Immature natural killer cell (primary cell): ENCODE results near the gene MAPK10. TPM values are rescaled to one million over a fixed set of nuclear protein-coding genes. Genes with fewer than 3 reads are reported as not detected.
"Not testable (repeated sequence)": the region's sequence is repeated elsewhere in the genome, so short reads cannot be mapped to it uniquely, and the experiment has no call there.

Experiments
- DNase-seq, 3 donors: peaks; one replicate each; pipeline ENCODE4 v3.0.0; 2022; ENCODE audit warnings: mixed read lengths in 1 of 3
- H3K27ac Mint-ChIP-seq, 6 donors: one replicate each; pipeline ENCODE4 v1.8.0; 2020; ENCODE audit warnings: mixed read lengths in 6 of 6, mild to moderate bottlenecking in 5 of 6, inconsistent platforms in 4 of 6, moderate library complexity in 3 of 6
- H3K27me3 Mint-ChIP-seq, 3 donors: one replicate each; pipeline ENCODE4 v1.8.0; 2020 to 2021; ENCODE audit warnings: low read depth in 3 of 3, mild to moderate bottlenecking in 3 of 3, mixed read lengths in 3 of 3, moderate library complexity in 3 of 3, inconsistent platforms in 1 of 3
- H3K36me3 Mint-ChIP-seq, 3 donors: one replicate each; pipeline ENCODE4 v1.8.0; 2020; ENCODE audit warnings: mixed read lengths in 3 of 3, inconsistent platforms in 2 of 3, mild to moderate bottlenecking in 2 of 3
- H3K4me1 Mint-ChIP-seq, 2 donors: one replicate each; pipeline ENCODE4 v1.8.0; 2020; ENCODE audit warnings: inconsistent platforms in 2 of 2, mild to moderate bottlenecking in 2 of 2, mixed read lengths in 2 of 2, moderate library complexity in 1 of 2
- H3K4me3 Mint-ChIP-seq, 5 donors: one replicate each; pipeline ENCODE4 v1.8.0; 2020; ENCODE audit warnings: mild to moderate bottlenecking in 5 of 5, mixed read lengths in 5 of 5, inconsistent platforms in 3 of 5, moderate library complexity in 3 of 5
- H3K9me3 Mint-ChIP-seq, 6 donors: one replicate each; pipeline ENCODE4 v1.8.0; 2020; ENCODE audit warnings: mild to moderate bottlenecking in 6 of 6, mixed read lengths in 6 of 6, inconsistent platforms in 4 of 6, moderate library complexity in 3 of 6
- polyA plus RNA-seq, 3 donors: library from polyadenylated mRNA; unstranded; fragments of 300-500 nt; fragmentation: Illumina TruSeq; gene quantifications; one replicate each; pipeline ENCODE4 v1.2.3, GENCODE V29; 2021

Gene MAPK10
- polyA plus RNA-seq, 3 donors from 2014 or later: not detected

DNA sequence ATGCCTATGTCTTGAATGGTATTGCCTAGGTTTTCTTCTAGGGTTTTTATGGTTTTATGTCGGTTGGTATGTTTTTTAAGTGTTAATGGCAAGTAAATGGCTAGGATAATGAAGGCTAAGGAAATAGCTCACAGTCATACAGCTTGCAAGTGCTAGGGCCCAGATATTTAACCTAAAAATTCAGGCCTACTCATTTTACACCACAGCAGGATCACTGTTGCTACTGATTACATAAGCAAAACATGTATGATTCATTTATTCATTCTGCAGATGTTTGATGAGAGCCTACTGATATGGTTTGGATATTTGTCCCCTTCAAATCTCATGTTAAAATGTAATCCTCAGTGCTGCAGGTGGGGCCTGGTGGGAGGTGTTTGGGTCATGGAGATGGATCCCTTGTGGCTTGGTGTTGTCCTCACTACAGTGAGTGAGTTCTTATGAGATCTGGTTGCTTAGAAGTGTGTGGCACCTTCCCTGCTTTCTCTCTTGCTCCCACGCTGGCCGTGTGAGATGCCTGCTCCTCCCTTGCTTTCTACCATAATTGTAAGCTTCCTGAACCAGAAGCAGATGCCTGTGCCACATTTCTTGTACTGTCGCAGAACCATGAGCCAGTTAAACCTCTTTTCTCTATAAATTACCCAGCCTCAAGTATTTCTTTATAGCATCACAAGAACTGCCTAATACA lies 175.5 kb downstream of the MAPK10 start:
- H3K4me3 Mint-ChIP-seq: no peak overlapping the region
- H3K4me1 Mint-ChIP-seq: no peaks in the 10 kb centered on the region
- H3K9me3 Mint-ChIP-seq: peaks cover 9 to 44% (median 25%) of the 10 kb centered on the region in 6 donors
- H3K27ac Mint-ChIP-seq: no peak overlapping the region
- DNase-seq: no peak
- no peaks in the 10 kb centered on the region for H3K36me3 Mint-ChIP-seq
- no peaks in the 10 kb centered on the region for H3K27me3 Mint-ChIP-seq

DNA sequence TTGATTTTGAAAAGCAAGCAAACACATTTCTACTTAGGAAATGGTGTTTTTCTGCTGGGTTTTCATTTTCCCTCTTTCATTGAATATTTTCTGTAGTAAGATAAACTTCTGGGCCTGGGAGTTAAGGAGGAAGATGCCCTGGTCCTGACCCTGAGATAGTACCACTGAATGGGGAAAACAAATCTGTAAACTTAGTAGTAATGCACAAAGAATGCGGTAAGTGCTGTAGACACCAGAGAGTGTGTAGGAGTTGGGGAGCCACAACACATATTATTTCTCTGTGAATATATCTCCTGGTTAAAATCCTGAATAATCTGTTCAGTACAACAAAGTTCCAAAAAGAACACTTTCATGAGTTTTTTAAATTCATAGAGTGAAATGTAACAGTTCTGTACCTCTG lies 178.3 kb downstream of the MAPK10 start:
- DNase-seq: no peak
- Mint-ChIP-seq H3K27ac (no peak overlapping the region), H3K36me3 (no peaks in the 10 kb centered on the region), H3K27me3 (no peaks in the 10 kb centered on the region), H3K4me3 (no peak overlapping the region), H3K9me3 (peaks cover 15 to 36% (median 29%) of the 10 kb centered on the region in 6 donors), H3K4me1 (no peaks in the 10 kb centered on the region)

- no peaks in the 10 kb centered on the region for H3K27me3 Mint-ChIP-seq
Observed at GRCh38 chr4:86178211-86178610, 181.6 kb downstream of the MAPK10 start.

DNA sequence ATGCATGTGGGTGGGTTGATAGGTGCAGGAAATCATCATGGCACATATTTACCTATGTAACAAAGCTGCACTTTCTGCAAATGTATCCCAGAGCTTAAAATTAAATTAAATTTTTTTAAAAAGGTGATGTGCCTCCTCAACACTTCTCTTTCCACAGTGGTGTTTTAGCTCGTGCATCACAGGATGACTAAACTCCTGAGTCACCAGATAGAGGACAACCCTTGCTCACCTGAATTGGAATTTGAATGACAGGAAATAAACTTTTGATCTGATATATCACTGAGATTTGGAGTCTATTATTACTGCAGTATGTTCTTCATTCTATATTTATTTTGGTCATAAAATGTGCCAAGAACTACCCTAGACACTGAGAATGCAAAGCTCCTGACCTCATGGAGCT lies 185.3 kb downstream of the MAPK10 start:
- Mint-ChIP-seq H3K4me3 (no peak overlapping the region), H3K4me1 (no peaks in the 10 kb centered on the region), H3K9me3 (peaks cover 3 to 21% (median 13%) of the 10 kb centered on the region in 6 donors), H3K36me3 (no peaks in the 10 kb centered on the region), H3K27ac (no peak overlapping the region), H3K27me3 (peaks cover 0 to 2% (median 0%) of the 10 kb centered on the region in 3 donors)
- DNase-seq: no peak

More at GRCh38 chr4:86178211-86178610, 181.6 kb downstream of the MAPK10 start:
- peaks cover 7 to 32% (median 25%) of the 10 kb centered on the region in 6 donors for H3K9me3 Mint-ChIP-seq
- H3K4me1 Mint-ChIP-seq: no peaks in the 10 kb centered on the region
- DNase-seq: no peak
- H3K36me3 Mint-ChIP-seq: no peaks in the 10 kb centered on the region
- no peak overlapping the region for H3K4me3 Mint-ChIP-seq
- H3K27ac Mint-ChIP-seq: no peak overlapping the region

DNA sequence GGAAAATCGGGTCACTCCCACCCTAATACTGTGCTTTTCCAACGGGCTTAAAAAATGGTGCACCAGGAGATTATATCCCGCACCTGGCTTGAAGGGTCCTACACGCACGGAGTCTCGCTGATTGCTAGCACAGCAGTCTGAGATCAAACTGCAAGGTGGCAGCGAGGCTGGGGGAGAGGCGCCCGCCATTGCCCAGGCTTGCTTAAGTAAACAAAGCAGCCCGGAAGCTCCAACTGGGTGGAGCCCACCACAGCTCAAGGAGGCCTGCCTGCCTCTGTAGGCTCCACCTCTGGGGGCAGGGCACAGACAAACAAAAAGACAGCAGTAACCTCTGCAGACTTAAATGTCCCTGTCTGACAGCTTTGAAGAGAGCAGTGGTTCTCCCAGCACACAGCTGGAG lies 191.5 kb downstream of the MAPK10 start:
- H3K4me1 Mint-ChIP-seq, H3K27me3 Mint-ChIP-seq, DNase-seq, H3K27ac Mint-ChIP-seq, H3K4me3 Mint-ChIP-seq, H3K36me3 Mint-ChIP-seq: not testable (repeated sequence)
- peaks cover 6 to 43% (median 18%) of the 10 kb centered on the region in 6 donors for H3K9me3 Mint-ChIP-seq

DNA sequence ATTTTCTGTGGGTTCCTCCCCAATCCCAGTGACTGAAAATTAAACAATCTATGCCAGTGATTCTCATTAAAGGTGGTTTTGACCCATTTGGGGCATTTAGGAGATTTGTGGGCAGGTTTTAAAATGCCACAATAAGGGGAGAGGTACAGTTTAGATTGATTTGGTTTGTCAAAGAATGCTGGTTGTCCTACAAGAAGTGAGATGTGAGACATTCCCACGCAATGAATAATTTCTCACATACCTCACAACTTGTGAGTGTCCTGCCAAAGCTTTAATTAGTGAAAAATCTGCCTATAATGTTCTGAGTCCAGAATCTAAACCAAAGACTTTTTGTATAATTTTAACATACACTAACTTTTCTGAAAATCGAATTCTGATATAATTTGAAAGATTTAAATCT lies 199.4 kb downstream of the MAPK10 start:
- peaks cover 2 to 21% (median 9%) of the 10 kb centered on the region in 6 donors for H3K9me3 Mint-ChIP-seq
- no peak for DNase-seq
- no peaks in the 10 kb centered on the region for H3K36me3 Mint-ChIP-seq
- no peak overlapping the region for H3K4me3 Mint-ChIP-seq
- no peak overlapping the region for H3K27ac Mint-ChIP-seq
- peaks cover 0 to 1% (median 0%) of the 10 kb centered on the region in 3 donors for H3K27me3 Mint-ChIP-seq
- no peaks in the 10 kb centered on the region for H3K4me1 Mint-ChIP-seq

- Mint-ChIP-seq H3K36me3 (no peaks in the 10 kb centered on the region), H3K9me3 (peaks cover 2 to 11% (median 5%) of the 10 kb centered on the region in 6 donors)
- no peak for DNase-seq
Observed at GRCh38 chr4:86159216-86159615, 200.6 kb downstream of the MAPK10 start.

GRCh38 chr4:86156531-86156930 lies 203.3 kb downstream of the MAPK10 start:
- no peak for DNase-seq
- Mint-ChIP-seq H3K4me3 (no peak overlapping the region), H3K27me3 (peaks cover 0 to under 1% (median 0%) of the 10 kb centered on the region in 3 donors), H3K27ac (no peak overlapping the region), H3K9me3 (peaks cover 0 to 14% (median 5%) of the 10 kb centered on the region in 6 donors), H3K36me3 (no peaks in the 10 kb centered on the region), H3K4me1 (no peaks in the 10 kb centered on the region)

More at GRCh38 chr4:86159216-86159615, 200.6 kb downstream of the MAPK10 start:
- no peaks in the 10 kb centered on the region for H3K27me3 Mint-ChIP-seq
- H3K4me3 Mint-ChIP-seq: no peak overlapping the region
- H3K27ac Mint-ChIP-seq: no peak overlapping the region
- H3K4me1 Mint-ChIP-seq: no peaks in the 10 kb centered on the region

GRCh38 chr4:86155766-86156165 lies 204.1 kb downstream of the MAPK10 start:
- no peak for DNase-seq
- peaks cover 0 to 2% (median 0%) of the 10 kb centered on the region in 3 donors for H3K27me3 Mint-ChIP-seq
- H3K9me3 Mint-ChIP-seq: peaks cover 4 to 22% (median 9%) of the 10 kb centered on the region in 6 donors
- peaks cover 0 to 2% (median 0%) of the 10 kb centered on the region in 3 donors for H3K36me3 Mint-ChIP-seq
- H3K4me3 Mint-ChIP-seq: no peak overlapping the region
- H3K27ac Mint-ChIP-seq: no peak overlapping the region
- no peaks in the 10 kb centered on the region for H3K4me1 Mint-ChIP-seq

- Mint-ChIP-seq H3K36me3 (peaks cover 0 to 4% (median 0%) of the 10 kb centered on the region in 3 donors), H3K27me3 (peaks cover 0 to 2% (median 0%) of the 10 kb centered on the region in 3 donors), H3K4me3 (no peak overlapping the region), H3K27ac (no peak overlapping the region), H3K9me3 (peaks cover 6 to 31% (median 17%) of the 10 kb centered on the region in 6 donors), H3K4me1 (no peaks in the 10 kb centered on the region)
- DNase-seq: no peak
Observed at GRCh38 chr4:86152454-86152853, 207.4 kb downstream of the MAPK10 start.

- Mint-ChIP-seq H3K27me3 (peaks cover 0 to 2% (median 0%) of the 10 kb centered on the region in 3 donors), H3K4me1 (no peaks in the 10 kb centered on the region), H3K27ac (no peak overlapping the region), H3K4me3 (no peak overlapping the region), H3K9me3 (peaks cover 9 to 28% (median 18%) of the 10 kb centered on the region in 6 donors), H3K36me3 (peaks cover 0 to 4% (median 0%) of the 10 kb centered on the region in 3 donors)
- no peak for DNase-seq
Observed at GRCh38 chr4:86151196-86151595, 208.7 kb downstream of the MAPK10 start.

DNA sequence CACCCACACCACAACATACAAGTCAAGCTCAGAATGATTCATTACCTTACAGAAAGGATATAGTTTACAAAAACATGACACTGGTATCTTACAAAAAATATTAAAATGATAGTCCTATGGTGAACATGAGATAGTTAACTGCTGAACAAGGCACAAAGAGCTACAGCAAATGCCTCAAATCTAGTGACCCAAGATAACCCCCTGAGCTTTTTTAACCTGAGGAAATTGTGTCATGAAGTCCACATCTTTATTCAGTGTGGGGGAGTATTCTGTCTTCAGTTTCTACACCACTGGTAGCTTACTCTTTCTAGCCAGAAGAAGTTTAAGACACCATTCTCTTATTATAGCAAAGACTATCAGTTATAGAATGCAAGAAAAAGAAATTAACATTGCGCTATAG lies 218.7 kb downstream of the MAPK10 start:
- DNase-seq: no peak
- H3K4me1 Mint-ChIP-seq: no peaks in the 10 kb centered on the region
- H3K27me3 Mint-ChIP-seq: no peaks in the 10 kb centered on the region
- H3K4me3 Mint-ChIP-seq: no peak overlapping the region
- H3K36me3 Mint-ChIP-seq: peaks cover 0 to 3% (median 0%) of the 10 kb centered on the region in 3 donors
- H3K9me3 Mint-ChIP-seq: peaks cover 6 to 24% (median 9%) of the 10 kb centered on the region in 6 donors
- H3K27ac Mint-ChIP-seq: no peak overlapping the region

GRCh38 chr4:86132468-86132867 lies 227.4 kb downstream of the MAPK10 start:
- H3K9me3 Mint-ChIP-seq: peaks cover under 1 to 23% (median 13%) of the 10 kb centered on the region in 6 donors
- no peak for DNase-seq
- no peaks in the 10 kb centered on the region for H3K36me3 Mint-ChIP-seq
- no peaks in the 10 kb centered on the region for H3K4me1 Mint-ChIP-seq
- H3K4me3 Mint-ChIP-seq: no peak overlapping the region
- H3K27me3 Mint-ChIP-seq: no peaks in the 10 kb centered on the region
- H3K27ac Mint-ChIP-seq: no peak overlapping the region

DNA sequence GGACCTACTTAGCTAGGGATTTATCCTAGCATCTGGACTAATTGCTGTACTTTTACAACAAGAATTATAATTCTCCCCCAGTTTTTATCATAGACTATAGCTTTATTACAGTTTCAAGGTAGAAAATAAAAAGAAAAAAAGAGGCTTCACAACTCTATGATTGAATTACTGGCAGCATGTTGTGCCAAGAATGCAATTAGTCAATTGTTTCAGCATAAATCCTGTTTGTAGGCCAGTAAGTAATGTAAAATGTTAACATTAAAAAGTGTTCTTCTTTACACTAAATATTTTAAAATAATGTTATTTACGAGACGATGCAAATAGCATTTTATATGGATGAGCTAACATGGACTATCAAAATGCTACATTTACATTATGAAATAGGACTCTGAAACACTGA lies 228.4 kb downstream of the MAPK10 start:
- Mint-ChIP-seq H3K27me3 (no peaks in the 10 kb centered on the region), H3K9me3 (peaks cover 1 to 29% (median 15%) of the 10 kb centered on the region in 6 donors), H3K4me1 (no peaks in the 10 kb centered on the region), H3K4me3 (no peak overlapping the region), H3K36me3 (no peaks in the 10 kb centered on the region), H3K27ac (no peak overlapping the region)
- no peak for DNase-seq
